Peyer's patch (tissue), 4 donors: ENCODE results near the gene SEPTIN12.

Experiments
- CTCF ChIP-seq, 6 experiments: fragments of 450-650 bp in 4 of 6; fragments of 200-600 bp in 2 of 6; sonication (generic) in 1 of 6; IDR thresholded peaks; one replicate each; pipeline ENCODE4 v1.5.1; 2017 to 2019; ENCODE audit warnings: antibody characterized with exemption in 6 of 6, mild to moderate bottlenecking in 3 of 6, moderate library complexity in 1 of 6
- POLR2A ChIP-seq, 2 donors: fragments of 450-650 bp; IDR thresholded peaks; one replicate each; pipeline ENCODE4 v1.5.1; 2017; ENCODE audit warnings: antibody characterized with exemption in 2 of 2, mild to moderate bottlenecking in 2 of 2, moderate library complexity in 2 of 2

- TF ChIP-seq POLR2A (IDR thresholded peaks at IDR 0.05) (no peak), CTCF (IDR thresholded peaks at IDR 0.05) (no peak)
Observed at GRCh38 chr16:4772351-4772750, 15.8 kb downstream of the SEPTIN12 start.
